Neural cell (in vitro differentiated cells): Measurements from ENCODE around the gene RNF145. TPM values are rescaled to one million over a fixed set of nuclear protein-coding genes. Genes with fewer than 3 reads are reported as not detected.

ENCODE experiments used
- H2AFZ ChIP-seq: fragments of 200-600, 300-800 bp; sonication (generic), shearing (Covaris generic); 2 replicates; pipeline ENCODE4 v1.6.0; 2014; ENCODE audit warnings: low read depth, mild to moderate bottlenecking, antibody characterized with exemption, low read length, moderate library complexity
- H3F3A ChIP-seq: fragments of 200-600 bp; shearing (Covaris generic); 2 replicates; pipeline ENCODE4 v1.6.1; 2016; ENCODE audit warnings: mild to moderate bottlenecking, moderate library complexity, mixed read lengths, antibody characterized with exemption, low read length; ENCODE audit not compliant: insufficient read depth, poor library complexity, severe bottlenecking
- H3K27ac ChIP-seq: fragments of 200-600, 300-800 bp; sonication (generic), shearing (Covaris generic); 2 replicates; pipeline ENCODE4 v1.5.1; 2014; ENCODE audit warnings: mild to moderate bottlenecking, low read length, moderate library complexity
- H3K27me3 ChIP-seq: fragments of 300-800, 200-600 bp; sonication (generic), shearing (Covaris generic); 2 replicates; pipeline ENCODE4 v1.6.0; 2014; ENCODE audit warnings: mild to moderate bottlenecking, low read depth, low read length, moderate library complexity; ENCODE audit not compliant: insufficient read depth
- H3K36me3 ChIP-seq: fragments of 300-800, 200-600 bp; sonication (generic), shearing (Covaris generic); 2 replicates; pipeline ENCODE4 v1.5.1; 2014; ENCODE audit warnings: mild to moderate bottlenecking, antibody characterized with exemption, low read length, moderate library complexity; ENCODE audit not compliant: insufficient read depth
- H3K4me2 ChIP-seq: fragments of 300-800, 200-600 bp; sonication (generic), shearing (Covaris generic); 2 replicates; pipeline ENCODE4 v1.6.0; 2014; ENCODE audit warnings: mild to moderate bottlenecking, low read length
- H3K4me3 ChIP-seq: fragments of 300-800, 200-600 bp; sonication (generic), shearing (Covaris generic); 2 replicates; pipeline ENCODE4 v1.5.1; 2014; ENCODE audit warnings: mild to moderate bottlenecking, low read length, moderate library complexity
- H3K79me2 ChIP-seq: fragments of 200-600 bp; shearing (Covaris generic); replicated peaks from 2 replicates; pipeline ENCODE4 v1.6.0; 2014; ENCODE audit warnings: mild to moderate bottlenecking, low read length, moderate library complexity; ENCODE audit not compliant: insufficient read depth
- H3K9ac ChIP-seq: fragments of 300-800, 200-600 bp; sonication (generic), shearing (Covaris generic); 2 replicates; pipeline ENCODE4 v1.6.1; 2016; ENCODE audit warnings: mild to moderate bottlenecking, low read length, mixed read lengths
- H3K9me2 ChIP-seq: fragments of 200-600 bp; shearing (Covaris generic); 2 replicates; pipeline ENCODE4 v1.6.1; 2016; ENCODE audit warnings: mild to moderate bottlenecking, low read length, mixed read lengths; ENCODE audit not compliant: insufficient read depth
- H3K9me3 ChIP-seq: fragments of 200-600, 300-800 bp; sonication (generic), shearing (Covaris generic); 2 replicates; pipeline ENCODE4 v1.6.1; 2016; ENCODE audit warnings: mild to moderate bottlenecking, mixed run types, low read length, moderate library complexity, mixed read lengths
- H4K20me1 ChIP-seq: fragments of 200-600 bp; shearing (Covaris generic); 2 replicates; pipeline ENCODE4 v1.6.1; 2016; ENCODE audit warnings: mild to moderate bottlenecking, mixed run types; ENCODE audit not compliant: insufficient read depth
- CTCF ChIP-seq: fragments of 450-650 bp; IDR thresholded peaks from 2 replicates; pipeline ENCODE4 v1.5.1; 2014; ENCODE audit warnings: antibody characterized with exemption, mild to moderate bottlenecking, moderate library complexity; ENCODE audit not compliant: poor library complexity, severe bottlenecking
- EP300 ChIP-seq: fragments of 450-650 bp; conservative IDR thresholded peaks from 2 replicates; pipeline ENCODE4 v1.6.1; 2014; ENCODE audit warnings: antibody characterized with exemption, mild to moderate bottlenecking, moderate library complexity; ENCODE audit not compliant: poor library complexity, severe bottlenecking
- EZH2 ChIP-seq: fragments of 200-600, 300-800 bp; shearing (Covaris generic), sonication (generic); IDR thresholded peaks from 2 replicates; pipeline ENCODE4 v1.6.1; 2014; ENCODE audit warnings: antibody characterized with exemption, low read length, borderline replicate concordance, mild to moderate bottlenecking; ENCODE audit not compliant: insufficient read depth, poor library complexity, severe bottlenecking
- MXI1 ChIP-seq: fragments of 450-650 bp; conservative IDR thresholded peaks from 2 replicates; pipeline ENCODE4 v1.6.1; 2014; ENCODE audit warnings: antibody characterized with exemption, mild to moderate bottlenecking; ENCODE audit not compliant: poor library complexity, severe bottlenecking
- POLR2AphosphoS5 ChIP-seq: IDR thresholded peaks from 2 replicates; pipeline ENCODE4 v1.6.1; 2012
- RAD21 ChIP-seq: fragments of 450-650 bp; conservative IDR thresholded peaks from 2 replicates; pipeline ENCODE4 v1.6.1; 2014; ENCODE audit warnings: antibody characterized with exemption, mild to moderate bottlenecking, moderate library complexity
- REST ChIP-seq: IDR thresholded peaks from 2 replicates; pipeline ENCODE4 v1.6.1; 2012; ENCODE audit warnings: borderline replicate concordance
- SMC3 ChIP-seq: fragments of 450-650 bp; conservative IDR thresholded peaks from 2 replicates; pipeline ENCODE4 v1.6.1; 2014; ENCODE audit warnings: antibody characterized with exemption, mild to moderate bottlenecking, moderate library complexity; ENCODE audit not compliant: poor library complexity
- TAF1 ChIP-seq: IDR thresholded peaks from 2 replicates; pipeline ENCODE4 v1.6.1; 2012; ENCODE audit warnings: low read depth
- polyA plus RNA-seq: library from polyadenylated mRNA; depleted of rRNA; stranded (reverse); fragments of >200 nt; gene quantifications from 2 replicates; pipeline ENCODE4 v1.2.3, GENCODE V29; 2014

RNF145 gene
- polyA plus RNA-seq, 1 donor from 2014 or later = 52.4 TPM

GRCh38 chr5:159123700-159124099 lies 85.7 kb downstream of the RNF145 start:
- H3F3A ChIP-seq = no peaks in the 10 kb centered on the region
- H3K9me3 ChIP-seq = no peaks in the 10 kb centered on the region
- no peak overlapping the region for H3K27ac ChIP-seq
- H4K20me1 ChIP-seq = no peaks in the 10 kb centered on the region
- H3K9ac ChIP-seq = no peak overlapping the region
- no peaks in the 10 kb centered on the region for H3K27me3 ChIP-seq
- H2AFZ ChIP-seq = no peak overlapping the region
- no peaks in the 10 kb centered on the region for H3K36me3 ChIP-seq
- H3K4me3 ChIP-seq = no peak overlapping the region
- H3K79me2 ChIP-seq = no peaks in the 10 kb centered on the region
- no peak overlapping the region for H3K4me2 ChIP-seq
- TF ChIP-seq MXI1 (no peak), POLR2AphosphoS5 (no peak), TAF1 (no peak), CTCF (no peak), EZH2 (no peak), SMC3 (no peak), REST (no peak), EP300 (no peak), RAD21 (no peak)
- H3K9me2 ChIP-seq = no peaks in the 10 kb centered on the region

GRCh38 chr5:159123189-159123588 lies 86.2 kb downstream of the RNF145 start:
- Histone ChIP-seq H3K4me3 (no peak overlapping the region), H3K9ac (no peak overlapping the region), H4K20me1 (no peaks in the 10 kb centered on the region), H2AFZ (no peak overlapping the region), H3K4me2 (no peak overlapping the region), H3K9me2 (no peaks in the 10 kb centered on the region), H3K36me3 (no peaks in the 10 kb centered on the region), H3F3A (no peaks in the 10 kb centered on the region), H3K9me3 (no peaks in the 10 kb centered on the region), H3K27ac (no peak overlapping the region), H3K27me3 (no peaks in the 10 kb centered on the region), H3K79me2 (no peaks in the 10 kb centered on the region)
- TF ChIP-seq REST (no peak), TAF1 (no peak), SMC3 (no peak), EZH2 (no peak), EP300 (no peak), POLR2AphosphoS5 (no peak), CTCF (no peak), RAD21 (no peak), MXI1 (no peak)
